Transverse colon (tissue), 4 donors: ENCODE results near the gene CBS.
"Not testable (repeated sequence)": the region's sequence is repeated elsewhere in the genome, so short reads cannot be mapped to it uniquely, and the experiment has no call there.

Experiments used
- POLR2A ChIP-seq: fragments of 450-650 bp; IDR thresholded peaks from one replicate; pipeline ENCODE4 v1.6.1; 2016; ENCODE audit warnings: antibody characterized with exemption, mild to moderate bottlenecking, moderate library complexity
- POLR2AphosphoS5 ChIP-seq, 3 donors: sonication (generic); formaldehyde crosslinking; IDR thresholded peaks; one replicate each; pipeline ENCODE4 v1.6.1; 2016; ENCODE audit warnings: antibody characterized with exemption in 3 of 3
- TF ChIP-seq, protein P1 (sequence below), 5 experiments: fragments of 200-600 bp in 3 of 5; fragments of 450-650 bp in 2 of 5; sonication (generic) in 3 of 5; IDR thresholded peaks; 1 replicate in 2 of 5; 2 replicates in 3 of 5; pipeline ENCODE4 v1.5.1; 2016 to 2017; ENCODE audit warnings: antibody characterized with exemption in 5 of 5, inconsistent platforms in 3 of 5, mild to moderate bottlenecking in 2 of 5, moderate library complexity in 1 of 5

DNA sequence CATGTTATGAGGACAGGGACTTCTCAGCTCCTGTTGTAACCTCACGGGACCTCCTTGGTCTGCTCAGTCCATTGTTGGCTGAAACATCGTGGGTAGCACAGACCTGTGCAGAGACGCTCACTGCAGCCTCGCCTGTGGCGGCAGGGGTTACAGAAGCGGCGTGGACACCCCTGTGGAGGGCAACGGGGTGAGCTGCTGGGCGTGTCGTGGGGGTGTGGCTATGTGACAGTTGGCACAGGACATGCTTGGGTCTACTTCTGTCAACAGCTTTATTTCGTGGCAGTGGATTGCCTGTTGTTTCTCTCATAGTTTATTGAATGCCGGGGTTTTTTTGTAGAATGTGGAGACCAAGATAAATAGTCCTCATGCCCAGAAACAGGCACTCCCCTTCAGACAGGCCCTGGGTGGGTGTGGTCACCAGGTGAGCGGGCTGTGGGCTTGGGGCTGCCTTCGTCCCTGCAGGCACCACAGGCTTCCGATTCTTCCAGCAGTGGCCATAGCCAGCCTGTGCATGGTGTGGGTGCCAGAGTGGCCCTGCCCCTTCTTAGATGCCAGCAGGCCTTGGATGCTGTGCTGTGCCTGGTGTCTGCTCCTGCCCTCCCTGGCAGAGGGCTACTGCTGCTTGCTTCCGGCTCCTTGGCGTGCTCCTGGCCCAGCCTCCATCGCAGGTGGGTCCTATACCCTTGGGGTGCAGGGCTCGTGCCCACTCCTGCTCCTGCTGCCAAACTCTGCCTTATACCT is 37.5 kb downstream of the CBS start:
- TF ChIP-seq, protein P1, sequence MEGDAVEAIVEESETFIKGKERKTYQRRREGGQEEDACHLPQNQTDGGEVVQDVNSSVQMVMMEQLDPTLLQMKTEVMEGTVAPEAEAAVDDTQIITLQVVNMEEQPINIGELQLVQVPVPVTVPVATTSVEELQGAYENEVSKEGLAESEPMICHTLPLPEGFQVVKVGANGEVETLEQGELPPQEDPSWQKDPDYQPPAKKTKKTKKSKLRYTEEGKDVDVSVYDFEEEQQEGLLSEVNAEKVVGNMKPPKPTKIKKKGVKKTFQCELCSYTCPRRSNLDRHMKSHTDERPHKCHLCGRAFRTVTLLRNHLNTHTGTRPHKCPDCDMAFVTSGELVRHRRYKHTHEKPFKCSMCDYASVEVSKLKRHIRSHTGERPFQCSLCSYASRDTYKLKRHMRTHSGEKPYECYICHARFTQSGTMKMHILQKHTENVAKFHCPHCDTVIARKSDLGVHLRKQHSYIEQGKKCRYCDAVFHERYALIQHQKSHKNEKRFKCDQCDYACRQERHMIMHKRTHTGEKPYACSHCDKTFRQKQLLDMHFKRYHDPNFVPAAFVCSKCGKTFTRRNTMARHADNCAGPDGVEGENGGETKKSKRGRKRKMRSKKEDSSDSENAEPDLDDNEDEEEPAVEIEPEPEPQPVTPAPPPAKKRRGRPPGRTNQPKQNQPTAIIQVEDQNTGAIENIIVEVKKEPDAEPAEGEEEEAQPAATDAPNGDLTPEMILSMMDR (IDR thresholded peaks at IDR 0.05) = not testable (repeated sequence)
- not testable (repeated sequence) for TF ChIP-seq POLR2AphosphoS5 (IDR thresholded peaks at IDR 0.05); POLR2A
